Measurements from ENCODE around the gene HAGH. TPM values are rescaled to one million over a fixed set of nuclear protein-coding genes. Genes with fewer than 3 reads are reported as not detected.

The HAGH gene
- polyA plus RNA-seq, 1 donor (not counting 4 experiments of a cell fraction or from before 2014, with no cell fraction given): 17.7 TPM

DNA sequence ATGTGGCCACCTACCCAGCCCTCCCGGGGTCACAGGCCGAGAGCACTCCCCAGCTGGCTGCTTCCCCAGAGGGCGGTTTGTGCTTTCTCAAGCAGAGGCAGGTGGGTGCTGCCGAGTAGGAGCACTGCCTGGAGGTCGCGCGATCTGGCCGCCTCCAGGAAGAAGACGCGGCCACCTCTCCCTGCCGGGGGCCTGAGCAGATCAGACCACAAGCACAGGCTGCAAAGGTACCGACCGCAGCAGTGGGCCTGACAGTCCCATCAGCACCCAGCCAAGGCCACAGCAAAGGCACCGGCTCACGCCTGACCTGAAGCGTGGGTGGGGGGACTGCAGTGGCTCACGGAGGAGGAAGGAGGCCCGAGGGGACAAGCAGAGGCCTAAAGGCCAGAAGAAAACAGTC is 17.9 kb downstream of the HAGH start:
- dilution Hi-C loops (cut with MboI; ENCODE audit: extremely low pct_ligation_motif_present, low sequenced_read_pairs): no loop called here
- no peaks in the 10 kb centered on the region for H4K20me1 ChIP-seq (ENCODE audit: control insufficient read depth, extremely low read depth, insufficient read depth, low read length)
- no peak overlapping the region for H3K9ac ChIP-seq (ENCODE audit: control insufficient read depth, extremely low read depth, insufficient read depth, low read length)
- H3K27me3 ChIP-seq (ENCODE audit: control insufficient read depth, extremely low read depth, insufficient read depth, low read length): no peaks in the 10 kb centered on the region
- H2AFZ ChIP-seq (ENCODE audit: control insufficient read depth, low read length): no peak overlapping the region
- H3K79me2 ChIP-seq (ENCODE audit: control insufficient read depth, insufficient read depth, low read length): no peaks in the 10 kb centered on the region
- no peak overlapping the region for H3K4me3 ChIP-seq (ENCODE audit: control insufficient read depth in 2 of 3, extremely low read depth in 1 of 3, insufficient read depth in 2 of 3, low read depth in 1 of 3, low read length in 3 of 3)
- FAIRE-seq: no peak
- H3K36me3 ChIP-seq (ENCODE audit: control insufficient read depth in 2 of 2, extremely low read depth in 1 of 2, insufficient read depth in 2 of 2, low read length in 2 of 2): peaks cover 0 to 3% of the 10 kb centered on the region in 2 experiments
- no peaks in the 10 kb centered on the region for H3K9me3 ChIP-seq (ENCODE audit: control insufficient read depth, low read depth, low read length)
- no peaks in the 10 kb centered on the region for H3K9me1 ChIP-seq (ENCODE audit: control insufficient read depth, extremely low read depth, insufficient read depth, low read length)
- H3K4me2 ChIP-seq (ENCODE audit: control insufficient read depth, extremely low read depth, insufficient read depth, low read depth, low read length): no peak overlapping the region
- no peak for DNase-seq (ENCODE audit: low read depth, low spot score)
- H3K4me1 ChIP-seq (ENCODE audit: control insufficient read depth, extremely low read depth, insufficient read depth, low read length): no peaks in the 10 kb centered on the region
- TF ChIP-seq, protein P1, sequence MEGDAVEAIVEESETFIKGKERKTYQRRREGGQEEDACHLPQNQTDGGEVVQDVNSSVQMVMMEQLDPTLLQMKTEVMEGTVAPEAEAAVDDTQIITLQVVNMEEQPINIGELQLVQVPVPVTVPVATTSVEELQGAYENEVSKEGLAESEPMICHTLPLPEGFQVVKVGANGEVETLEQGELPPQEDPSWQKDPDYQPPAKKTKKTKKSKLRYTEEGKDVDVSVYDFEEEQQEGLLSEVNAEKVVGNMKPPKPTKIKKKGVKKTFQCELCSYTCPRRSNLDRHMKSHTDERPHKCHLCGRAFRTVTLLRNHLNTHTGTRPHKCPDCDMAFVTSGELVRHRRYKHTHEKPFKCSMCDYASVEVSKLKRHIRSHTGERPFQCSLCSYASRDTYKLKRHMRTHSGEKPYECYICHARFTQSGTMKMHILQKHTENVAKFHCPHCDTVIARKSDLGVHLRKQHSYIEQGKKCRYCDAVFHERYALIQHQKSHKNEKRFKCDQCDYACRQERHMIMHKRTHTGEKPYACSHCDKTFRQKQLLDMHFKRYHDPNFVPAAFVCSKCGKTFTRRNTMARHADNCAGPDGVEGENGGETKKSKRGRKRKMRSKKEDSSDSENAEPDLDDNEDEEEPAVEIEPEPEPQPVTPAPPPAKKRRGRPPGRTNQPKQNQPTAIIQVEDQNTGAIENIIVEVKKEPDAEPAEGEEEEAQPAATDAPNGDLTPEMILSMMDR (optimal IDR thresholded peaks at IDR 0.05 in 1 of 3, IDR thresholded peaks at IDR 0.05 in 1 of 3, conservative IDR thresholded peaks at IDR 0.05 in 1 of 3; ENCODE audit: extremely low read depth in 1 of 3, insufficient read depth in 2 of 3, low read length in 3 of 3): no peak
- no peak for TF ChIP-seq EZH2 (IDR thresholded peaks at IDR 0.05; ENCODE audit: low read length)
- no peak overlapping the region for H3K27ac ChIP-seq (ENCODE audit: control insufficient read depth, insufficient read depth, low read length)

DNA sequence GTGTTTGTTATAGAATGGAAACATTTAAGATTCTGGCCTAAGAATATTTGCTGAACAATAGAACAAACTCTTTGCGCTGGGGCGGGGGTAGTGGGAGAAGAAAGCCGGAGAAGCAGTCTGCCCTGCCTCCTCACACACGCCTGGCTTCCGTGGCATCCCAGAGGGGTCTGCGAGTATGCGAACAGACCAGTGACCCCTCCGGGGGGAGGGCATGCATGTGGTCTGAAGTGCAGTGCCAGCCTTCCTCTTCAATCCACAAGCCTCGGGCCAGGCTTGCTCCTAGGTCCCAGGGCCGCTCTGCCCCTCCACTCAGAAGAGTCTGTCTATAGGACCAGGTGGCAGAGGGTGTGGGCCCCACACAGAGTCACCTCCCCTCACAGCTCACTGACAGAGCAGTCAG is 19.0 kb downstream of the HAGH start:
- Histone ChIP-seq H3K4me1 (ENCODE audit: control insufficient read depth, extremely low read depth, insufficient read depth, low read length) (no peaks in the 10 kb centered on the region), H3K4me2 (ENCODE audit: control insufficient read depth, extremely low read depth, insufficient read depth, low read depth, low read length) (no peak overlapping the region), H4K20me1 (ENCODE audit: control insufficient read depth, extremely low read depth, insufficient read depth, low read length) (no peaks in the 10 kb centered on the region), H3K9ac (ENCODE audit: control insufficient read depth, extremely low read depth, insufficient read depth, low read length) (no peak overlapping the region), H3K27me3 (ENCODE audit: control insufficient read depth, extremely low read depth, insufficient read depth, low read length) (no peaks in the 10 kb centered on the region), H3K79me2 (ENCODE audit: control insufficient read depth, insufficient read depth, low read length) (no peaks in the 10 kb centered on the region), H3K27ac (ENCODE audit: control insufficient read depth, insufficient read depth, low read length) (no peak overlapping the region), H3K4me3 (ENCODE audit: control insufficient read depth in 2 of 3, extremely low read depth in 1 of 3, insufficient read depth in 2 of 3, low read depth in 1 of 3, low read length in 3 of 3) (no peak overlapping the region), H3K9me1 (ENCODE audit: control insufficient read depth, extremely low read depth, insufficient read depth, low read length) (no peaks in the 10 kb centered on the region), H3K9me3 (ENCODE audit: control insufficient read depth, low read depth, low read length) (no peaks in the 10 kb centered on the region), H2AFZ (ENCODE audit: control insufficient read depth, low read length) (no peak overlapping the region), H3K36me3 (ENCODE audit: control insufficient read depth in 2 of 2, extremely low read depth in 1 of 2, insufficient read depth in 2 of 2, low read length in 2 of 2) (peaks cover 0 to 3% of the 10 kb centered on the region in 2 experiments)
- TF ChIP-seq, protein P1 (optimal IDR thresholded peaks at IDR 0.05 in 1 of 3, IDR thresholded peaks at IDR 0.05 in 1 of 3, conservative IDR thresholded peaks at IDR 0.05 in 1 of 3; ENCODE audit: extremely low read depth in 1 of 3, insufficient read depth in 2 of 3, low read length in 3 of 3): no peak
- DNase-seq (ENCODE audit: low read depth, low spot score): no peak
- dilution Hi-C loops (cut with MboI; ENCODE audit: extremely low pct_ligation_motif_present, low sequenced_read_pairs): no loop called here
- FAIRE-seq: no peak
